K562 (cell line): Measurements from ENCODE around the gene CDKL1. TPM values are rescaled to one million over a fixed set of nuclear protein-coding genes. Genes with fewer than 3 reads are reported as not detected.

ENCODE experiments used
- CREB3L1 ChIP-seq: fragments of 450-650 bp; IDR thresholded peaks from 2 replicates; pipeline ENCODE4 v1.6.1; 2014; ENCODE audit warnings: low read depth, mild to moderate bottlenecking, moderate library complexity, borderline replicate concordance
- CREBBP ChIP-seq: IDR thresholded peaks from one replicate; pipeline ENCODE4 v1.6.1; 2012; ENCODE audit warnings: low read depth, mild to moderate bottlenecking, control low read depth, inconsistent platforms, low read length
- CUX1 ChIP-seq: fragments of 200-800 bp; sonication (Bioruptor generic); IDR thresholded peaks from 2 replicates; pipeline ENCODE4 v1.6.1; 2016; ENCODE audit warnings: missing genetic modification characterization, missing compliant biosample characterization
- CXXC5 ChIP-seq: fragments of 250-450 bp; sonication (Bioruptor Pico); IDR thresholded peaks from 2 replicates; pipeline ENCODE4 v1.8.0; 2022; ENCODE audit warnings: inconsistent platforms, mild to moderate bottlenecking, moderate library complexity
- DIDO1 ChIP-seq: fragments of 450-650 bp; IDR thresholded peaks from 2 replicates; pipeline ENCODE4 v1.6.1; 2016; ENCODE audit warnings: low read depth, missing biosample characterization, missing genetic modification characterization
- HDAC1 ChIP-seq, 2 experiments: fragments of 450-650 bp; IDR thresholded peaks; 2 replicates each; pipeline ENCODE4 v1.6.1; 2016 to 2017; ENCODE audit warnings: inconsistent platforms in 1 of 2, mild to moderate bottlenecking in 1 of 2, moderate library complexity in 1 of 2
- MNT ChIP-seq, 2 experiments: fragments of 450-650 bp; conservative IDR thresholded peaks; 2 replicates each; pipeline ENCODE4 v1.6.1; 2017; ENCODE audit warnings: mild to moderate bottlenecking in 2 of 2, moderate library complexity in 2 of 2
- NONO ChIP-seq, 2 experiments: fragments of 200-400 bp in 1 of 2; fragments of 450-650 bp in 1 of 2; formaldehyde crosslinking in 1 of 2; IDR thresholded peaks; 2 replicates each; pipeline ENCODE4 v1.6.1; 2017; ENCODE audit warnings: low read depth in 2 of 2, mild to moderate bottlenecking in 2 of 2, moderate library complexity in 2 of 2, low read length in 1 of 2
- NR2C2 ChIP-seq, 2 experiments: fragments of 200-800 bp in 1 of 2; sonication (Bioruptor generic) in 1 of 2; sonication (generic) in 1 of 2; formaldehyde crosslinking in 1 of 2; IDR thresholded peaks; 2 replicates each; pipeline versions ENCODE4 v1.6.1 to v1.8.0; 2016 to 2022; ENCODE audit warnings: mild to moderate bottlenecking in 1 of 2, missing compliant biosample characterization in 1 of 2, missing genetic modification characterization in 1 of 2, missing genetic modification reagents in 1 of 2
- RB1 ChIP-seq: fragments of 450-650 bp; IDR thresholded peaks from 2 replicates; pipeline ENCODE4 v1.6.1; 2017; ENCODE audit warnings: low read depth, mild to moderate bottlenecking
- SAP30 ChIP-seq: fragments of 200-600 bp; sonication (generic); IDR thresholded peaks from 2 replicates; pipeline ENCODE4 v1.6.1; 2012; ENCODE audit warnings: borderline replicate concordance, low read depth, mild to moderate bottlenecking, moderate library complexity, low read length, control low read depth, inconsistent platforms; ENCODE audit not compliant: insufficient read depth, poor library complexity, severe bottlenecking
- UBTF ChIP-seq, 2 experiments: IDR thresholded peaks; 2 replicates each; pipeline ENCODE4 v1.6.1; 2012; ENCODE audit warnings: improper control_type of control experiment in 2 of 2, low read depth in 2 of 2, low read length in 2 of 2, borderline replicate concordance in 1 of 2
- YBX1 ChIP-seq: fragments of 450-650 bp; IDR thresholded peaks from 2 replicates; pipeline ENCODE4 v1.7.1; 2016; ENCODE audit warnings: mild to moderate bottlenecking
- ZNF224 ChIP-seq: sonication (generic); formaldehyde crosslinking; IDR thresholded peaks from 2 replicates; pipeline ENCODE4 v1.8.0; 2022; ENCODE audit warnings: mild to moderate bottlenecking, missing genetic modification reagents
- polyA plus RNA-seq, 8 experiments: library from polyadenylated mRNA; depleted of rRNA in 4 of 8; stranded (reverse) in 5 of 8; unstranded in 3 of 8; fragments of >200 nt; fragmentation: Nextera tagmentation in 2 of 8; fragmentation: Illumina TruSeq in 1 of 8; extraction: Ambion mirVana in 2 of 8; extraction: Trizol in 1 of 8; gene quantifications; 2 replicates each; pipeline versions ENCODE4 v1.2.1 to v1.2.3, GENCODE V29; 2011 to 2014; ENCODE audit warnings: inconsistent platforms in 1 of 8, missing spikeins in 1 of 8
- total RNA-seq, 7 experiments: library from RNA; depleted of rRNA in 6 of 7; stranded (reverse); fragments of >200 nt in 6 of 7; fragmentation: Illumina TruSeq in 2 of 7; extraction: Trizol in 2 of 7; gene quantifications; 2 replicates each; pipeline versions ENCODE4 v1.2.1 to v1.2.3, GENCODE V29; 2011 to 2021; ENCODE audit warnings: low replicate concordance in 1 of 7

The CDKL1 gene
- total and polyA plus RNA-seq, 9 of the 15 experiments (the other 6 are each of a cell fraction or from before 2014, with no cell fraction given) = 2.3 to 35.0 (median 7.5) TPM

GRCh38 chr14:50396631-50397389 lies at the start of gene CDKL1 (continued):
- 0 out of 4 replicates have a peak, but pooled peaks of 1 of the 2 experiments have one; percentile 15 for TF ChIP-seq HDAC1 (IDR thresholded peaks at IDR 0.05)
- TF ChIP-seq CREB3L1 = peak; percentile 70; the same call in 1 of the 2 replicates
- TF ChIP-seq CUX1 (CRISPR knock-in tag) = no peak
- no peak for TF ChIP-seq DIDO1 (tag)
- TF ChIP-seq UBTF (IDR thresholded peaks at IDR 0.05; ENCODE audit: borderline replicate concordance in 1 of 2, low read depth in 2 of 2, low read length in 2 of 2) = peak; percentile 55 to 95; a peak in 2 of 4 replicates
- TF ChIP-seq YBX1 = no peak
- TF ChIP-seq CREBBP = no peak
- peak; percentile 15 for TF ChIP-seq SAP30
- peak; percentile 73 for TF ChIP-seq CXXC5 (CRISPR knock-in tag)
- TF ChIP-seq ZNF224 (CRISPR knock-in tag) = no peak
- peak in 1 of 2 experiments; percentile 72; a peak in 2 of 4 replicates for TF ChIP-seq NONO (IDR thresholded peaks at IDR 0.05; ENCODE audit: low read depth in 2 of 2, low read length in 1 of 2)
- peak; percentile 54 for TF ChIP-seq RB1
- 0 out of 4 replicates have a peak, but pooled peaks of 1 of the 2 experiments have one; percentile 56 for TF ChIP-seq MNT (conservative IDR thresholded peaks at IDR 0.05)
- no peak for TF ChIP-seq NR2C2 (CRISPR knock-in tag; IDR thresholded peaks at IDR 0.05)
- TF ChIP-seq NR2C2 (tag; IDR thresholded peaks at IDR 0.05) = no peak
